GM19025 (cell line): Measurements from ENCODE around the gene PIK3C2B.
A peak's percentile ranks its signal among the peaks of the same experiment; 100 is the strongest.
"Not testable (repeated sequence)": the region's sequence is repeated elsewhere in the genome, so short reads cannot be mapped to it uniquely, and the experiment has no call there.

ENCODE experiments used
- ATAC-seq: cut with Tn5 transposase; IDR thresholded peaks from one replicate; pipeline ENCODE4 v1.9.1; 2021; ENCODE audit warnings: mild to moderate bottlenecking, low read depth, moderate library complexity; ENCODE audit not compliant: unreplicated experiment

Gene PIK3C2B

GRCh38 chr1:204509186-204509635 lies 14.6 kb upstream of the PIK3C2B start:
- ATAC-seq = no peak

- ATAC-seq = no peak
Observed at GRCh38 chr1:204507317-204508105, 12.9 kb upstream of the PIK3C2B start.

- peak; percentile 55 for ATAC-seq
Observed at GRCh38 chr1:204506969-204507316, 12.3 kb upstream of the PIK3C2B start.

- peak; percentile 70 for ATAC-seq
Observed at GRCh38 chr1:204506201-204506968, 11.8 kb upstream of the PIK3C2B start.

GRCh38 chr1:204505674-204506200 lies 11.1 kb upstream of the PIK3C2B start:
- ATAC-seq = no peak

GRCh38 chr1:204503913-204504519 lies 9.4 kb upstream of the PIK3C2B start:
- ATAC-seq = no peak

- no peak for ATAC-seq
Observed at GRCh38 chr1:204503122-204503912, 8.7 kb upstream of the PIK3C2B start.

GRCh38 chr1:204502241-204502640 lies 7.6 kb upstream of the PIK3C2B start:
- no peak for ATAC-seq

- no peak for ATAC-seq
Observed at GRCh38 chr1:204499511-204500468, 5.2 kb upstream of the PIK3C2B start.

- no peak for ATAC-seq
Observed at GRCh38 chr1:204498981-204499380, 4.4 kb upstream of the PIK3C2B start.

- no peak for ATAC-seq
Observed at GRCh38 chr1:204495777-204496176, 1.2 kb upstream of the PIK3C2B start.

- peak; percentile 24 for ATAC-seq
Observed at GRCh38 chr1:204495078-204495753, 611 bp upstream of the PIK3C2B start.

- ATAC-seq = peak; percentile 22
Observed at GRCh38 chr1:204493984-204494280, 673 bp downstream of the PIK3C2B start.

- ATAC-seq = no peak
Observed at GRCh38 chr1:204493145-204493983, 1.2 kb downstream of the PIK3C2B start.

GRCh38 chr1:204491655-204492054 lies 3.0 kb downstream of the PIK3C2B start:
- no peak for ATAC-seq

- no peak for ATAC-seq
Observed at GRCh38 chr1:204487256-204487615, 7.4 kb downstream of the PIK3C2B start.

GRCh38 chr1:204486513-204487255 lies 7.9 kb downstream of the PIK3C2B start:
- ATAC-seq = not testable (repeated sequence)
